ENCODE measurements around the gene TXNDC2.

TXNDC2 gene

DNA sequence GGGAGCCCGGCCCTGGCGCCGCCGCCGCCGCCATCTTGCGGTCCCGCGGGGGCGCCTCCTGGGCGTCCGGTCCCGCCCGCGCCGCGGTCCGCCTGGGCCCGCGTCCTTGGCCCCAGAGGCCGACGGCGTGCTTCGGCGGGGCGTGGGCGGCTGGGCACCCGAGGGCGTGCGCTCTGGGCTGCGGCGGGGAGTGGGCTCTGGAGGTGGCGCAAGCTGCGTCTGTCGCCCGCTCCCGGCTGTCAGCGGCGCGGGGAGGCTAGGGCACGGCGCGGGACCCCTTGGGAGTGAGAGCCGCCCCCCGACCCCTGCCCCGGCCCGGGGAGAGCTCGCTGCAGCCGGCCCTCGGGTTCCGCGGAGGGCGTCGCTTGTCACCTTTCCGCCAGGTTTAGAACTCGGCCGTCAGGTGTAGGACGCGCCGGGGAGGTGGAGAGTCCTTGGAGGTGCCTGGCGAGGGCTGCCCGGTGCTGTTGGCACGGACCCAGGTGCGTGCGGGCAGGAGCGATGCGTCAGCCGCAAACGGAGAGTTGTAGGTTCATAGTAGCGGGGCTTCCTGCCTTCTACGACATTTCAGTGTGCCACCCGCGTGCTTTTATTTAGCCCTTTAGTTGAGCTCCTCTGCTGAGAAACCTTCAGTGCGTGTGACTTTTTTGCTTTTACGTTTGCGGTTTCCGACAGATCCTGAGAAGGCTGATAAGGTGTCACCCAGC, 29.0 kb downstream of the TXNDC2 start:
- peak; percentile 71 for DNase-seq

DNA sequence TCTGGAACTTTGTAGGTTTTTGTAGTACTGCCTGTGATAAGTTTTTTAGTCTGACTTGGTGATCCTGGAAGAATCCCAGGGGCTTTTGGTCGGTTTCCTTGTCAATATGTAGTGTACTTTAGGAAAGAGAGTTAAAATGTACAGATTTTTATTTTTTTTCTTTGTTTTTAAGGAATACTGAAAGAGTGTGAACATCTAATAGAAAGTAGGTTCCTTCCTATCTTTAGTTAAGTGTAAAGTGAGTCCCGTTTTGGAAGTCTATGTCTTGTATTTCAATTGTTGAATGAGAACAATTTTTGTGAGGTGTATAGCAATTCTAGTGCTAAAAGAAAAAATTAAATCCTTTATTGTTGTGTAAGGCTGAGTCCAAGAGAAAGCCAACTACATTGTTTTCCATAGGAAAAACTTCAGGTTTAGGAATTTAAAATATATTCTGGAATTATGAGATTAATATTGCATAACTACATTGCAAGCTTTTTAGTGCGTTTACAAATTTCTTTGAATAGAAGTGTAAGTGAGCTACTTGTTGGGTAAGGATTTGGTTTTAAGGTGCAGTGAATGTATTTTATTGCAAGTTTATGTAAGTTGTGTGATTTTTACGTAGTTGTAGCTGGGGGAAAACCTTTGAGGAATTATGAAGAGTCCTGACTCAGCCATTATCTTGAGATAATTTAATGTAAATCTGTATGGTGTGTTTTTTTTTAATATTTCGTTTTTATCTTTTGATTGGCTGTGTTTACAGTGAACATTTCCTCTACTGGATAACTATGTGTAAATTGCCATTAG, 29.7 kb downstream of the TXNDC2 start:
- DNase-seq, result no peak

DNA sequence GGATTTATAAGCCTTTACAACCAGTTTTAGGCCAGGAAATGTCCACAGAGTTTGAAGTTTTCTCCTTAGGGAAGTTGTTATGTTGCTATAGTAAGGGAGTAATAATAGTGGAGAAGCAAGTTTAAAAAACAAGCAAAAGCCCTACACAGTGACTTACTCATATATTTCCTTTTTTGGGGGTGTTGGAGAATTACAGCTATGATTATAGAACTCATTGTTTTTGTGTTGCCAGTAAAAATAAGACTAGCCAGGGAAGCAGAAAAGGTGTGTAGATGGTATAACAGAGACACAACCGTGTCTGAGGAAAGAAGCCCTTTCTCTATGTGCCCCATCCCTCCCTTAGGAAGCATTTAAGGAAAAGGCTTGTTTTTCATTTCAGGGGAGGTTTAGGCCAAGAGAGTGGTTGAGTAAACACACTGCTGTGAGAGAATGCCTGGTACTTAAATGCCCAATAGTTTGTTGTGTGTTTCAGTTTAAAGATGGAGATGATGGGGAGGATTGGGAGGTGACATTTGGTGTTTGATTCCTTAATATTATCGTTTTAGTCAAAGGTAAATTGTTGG, 30.4 kb downstream of the TXNDC2 start:
- DNase-seq, result no peak

DNA sequence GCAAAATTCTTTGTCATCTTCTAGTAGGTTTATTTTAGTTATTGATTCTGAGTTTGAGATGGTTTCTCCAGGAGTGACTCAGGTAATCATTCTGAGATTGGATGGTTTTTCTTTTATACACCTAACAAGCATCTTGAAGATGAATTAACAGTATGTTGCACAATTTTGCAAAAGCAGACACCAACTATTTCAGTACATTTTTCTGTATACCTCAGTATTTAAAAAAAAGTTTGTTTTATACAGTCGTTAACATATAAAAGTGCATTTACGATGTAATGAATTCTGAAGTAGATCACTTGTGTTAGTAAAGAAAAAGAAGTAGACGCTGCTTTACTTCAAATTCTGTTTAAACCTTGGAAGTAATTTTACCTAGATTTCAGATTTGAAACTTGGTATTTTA, 31.0 kb downstream of the TXNDC2 start:
- no peak for DNase-seq

DNA sequence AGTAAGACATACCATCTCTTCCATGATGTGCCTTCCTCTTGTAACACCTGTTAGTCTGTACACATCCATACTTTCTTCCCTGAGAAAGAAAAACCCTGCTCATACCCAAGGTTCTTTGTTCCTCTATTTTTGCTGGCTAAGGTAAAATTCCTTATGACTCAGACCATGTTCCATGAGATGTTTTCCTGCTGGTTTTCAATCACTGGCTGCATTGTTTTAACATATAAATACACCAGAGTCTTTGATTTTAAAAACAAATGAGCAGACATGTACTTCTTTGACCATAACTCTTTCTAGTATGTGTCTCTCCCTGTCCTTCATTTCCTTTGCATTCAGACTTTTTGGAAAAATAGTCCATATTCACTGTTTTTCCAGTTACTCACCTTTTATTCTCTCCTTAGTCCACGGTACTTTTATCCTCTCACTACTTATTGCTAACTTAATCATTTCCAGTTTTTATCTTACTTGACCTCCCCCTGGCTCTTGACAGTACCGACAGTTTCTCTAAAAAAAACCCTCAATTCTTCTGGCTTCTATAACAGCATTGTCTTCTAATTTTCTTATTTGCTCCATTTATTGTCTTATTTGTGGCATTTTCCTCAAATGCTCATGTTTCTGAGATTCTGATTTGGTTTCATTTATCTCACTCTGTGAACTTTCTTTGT, 32.4 kb downstream of the TXNDC2 start:
- DNase-seq, result no peak

DNA sequence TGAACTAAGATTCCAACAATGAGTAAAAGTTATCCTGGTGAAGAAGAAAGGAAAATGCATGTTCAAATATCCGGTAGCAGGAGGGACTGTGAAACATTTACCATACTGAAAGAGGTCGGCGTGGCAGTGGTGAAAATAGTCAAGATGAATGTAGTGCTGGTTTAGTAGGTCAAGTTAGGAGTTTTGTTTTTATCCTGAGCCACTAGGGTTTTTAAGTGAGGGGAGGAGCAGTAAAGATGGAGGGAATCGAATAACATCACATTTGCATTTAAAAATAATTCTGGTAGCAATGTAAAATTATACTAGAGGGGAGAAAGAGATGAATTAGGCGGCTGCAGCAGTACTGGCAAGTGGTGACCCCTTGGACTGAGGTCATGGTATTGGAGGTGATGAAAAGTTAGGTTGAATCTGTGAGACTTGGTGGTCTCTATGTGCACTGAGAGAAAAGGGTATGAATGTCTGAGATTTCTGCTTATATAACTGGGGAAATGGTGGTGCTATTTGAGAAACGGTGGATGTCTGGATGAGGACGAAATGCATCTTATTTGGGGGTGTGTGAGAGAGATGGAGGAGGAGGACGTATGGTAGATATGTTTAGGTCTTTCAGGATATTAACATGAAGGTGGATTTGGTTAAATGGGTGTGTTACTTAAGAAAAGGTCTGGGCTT, 33.9 kb downstream of the TXNDC2 start:
- DNase-seq, result no peak

DNA sequence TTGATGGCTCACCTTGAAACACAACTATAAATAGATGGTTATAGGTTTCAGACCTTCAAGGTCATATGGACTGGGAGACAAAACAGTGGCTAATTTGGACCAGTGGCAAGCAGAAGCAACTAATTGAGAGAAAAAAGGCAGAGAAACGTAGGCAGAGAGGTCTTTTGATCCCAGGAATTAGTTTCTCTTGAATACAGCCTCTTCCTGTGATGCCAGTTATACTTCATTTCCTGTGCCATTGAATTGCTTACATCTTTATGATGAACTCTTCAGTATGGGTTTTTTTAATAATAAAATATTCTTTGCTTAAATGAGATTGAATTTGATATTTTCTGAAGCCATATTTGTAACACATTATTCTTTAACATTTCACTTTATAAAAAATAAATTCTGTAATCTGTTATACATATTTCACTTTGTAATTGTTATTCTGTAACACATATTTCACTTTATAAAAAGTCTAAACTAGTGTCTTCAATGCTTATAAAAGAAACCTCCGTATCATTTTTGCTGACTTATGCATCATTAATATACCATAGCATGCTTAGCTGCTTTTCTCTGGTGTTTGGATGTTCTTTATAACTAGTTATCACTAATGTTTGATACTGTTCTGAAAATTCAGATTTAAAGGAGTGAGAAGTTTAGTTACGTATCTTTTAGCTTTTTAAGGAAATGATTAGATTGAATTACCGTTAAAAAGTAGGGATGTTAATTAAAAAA, 37.0 kb downstream of the TXNDC2 start:
- DNase-seq, result no peak

DNA sequence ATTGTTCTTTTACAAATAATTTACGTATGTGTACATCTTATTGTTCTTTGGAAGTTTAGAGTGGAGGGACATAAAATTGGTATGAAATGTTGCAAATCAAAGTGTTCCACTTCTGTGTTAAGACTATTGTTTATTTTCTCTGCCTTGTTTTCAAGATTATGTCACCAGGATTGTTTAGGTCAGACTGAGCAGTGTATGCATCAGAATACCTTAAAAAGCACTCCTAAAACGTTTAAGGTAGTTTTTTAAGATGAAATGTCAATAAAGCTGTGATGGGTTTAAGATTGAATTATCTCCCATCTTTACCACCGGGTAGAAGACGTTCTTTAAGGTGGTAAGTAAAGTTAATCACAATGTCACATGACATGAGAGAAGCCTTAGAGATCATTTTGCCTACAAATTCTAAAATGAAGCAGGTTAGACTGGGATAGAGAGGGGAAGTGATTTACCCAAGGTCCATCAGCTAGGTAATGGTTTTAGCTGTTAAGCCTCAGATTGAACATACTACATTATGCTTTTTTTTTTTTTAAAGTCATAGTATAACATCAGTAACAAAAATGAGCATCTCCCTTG, 38.7 kb downstream of the TXNDC2 start:
- DNase-seq, result no peak

DNA sequence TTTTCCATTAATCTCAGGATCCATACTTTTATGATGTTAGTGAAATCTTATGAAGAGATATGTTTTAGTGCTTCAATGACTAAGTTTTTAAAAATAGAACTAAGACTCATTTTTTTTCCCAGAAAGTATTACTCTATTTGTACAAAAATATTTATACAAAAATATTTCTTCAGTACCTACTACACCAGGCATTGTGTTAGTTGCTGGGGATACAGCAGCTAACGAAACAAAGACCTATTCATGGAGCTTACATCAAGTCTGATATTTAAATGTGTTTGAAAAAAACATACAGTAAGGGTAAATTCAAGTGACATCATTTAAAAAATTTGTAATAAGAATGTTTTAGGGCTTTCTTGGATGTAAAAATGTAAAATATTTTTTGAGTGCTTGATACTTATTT, 39.6 kb downstream of the TXNDC2 start:
- DNase-seq, result no peak

DNA sequence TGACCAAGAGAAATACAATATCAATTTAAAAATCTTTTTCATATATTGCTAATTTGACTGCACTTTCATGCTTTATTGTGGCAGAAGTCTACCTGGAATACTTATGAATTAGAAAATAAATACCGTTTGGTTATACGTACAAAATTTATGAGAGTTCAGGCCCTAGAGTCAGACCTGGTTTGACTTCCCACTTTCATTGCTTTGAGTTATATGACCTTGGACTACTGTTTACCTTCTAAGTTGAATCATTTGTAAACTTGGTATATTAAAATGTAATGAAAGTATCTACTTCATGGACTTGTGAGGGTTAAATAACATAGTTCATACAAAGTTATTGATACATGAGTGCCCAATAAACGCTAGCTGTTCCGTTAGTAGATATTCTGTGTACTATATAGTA, 40.0 kb downstream of the TXNDC2 start:
- no peak for DNase-seq

DNA sequence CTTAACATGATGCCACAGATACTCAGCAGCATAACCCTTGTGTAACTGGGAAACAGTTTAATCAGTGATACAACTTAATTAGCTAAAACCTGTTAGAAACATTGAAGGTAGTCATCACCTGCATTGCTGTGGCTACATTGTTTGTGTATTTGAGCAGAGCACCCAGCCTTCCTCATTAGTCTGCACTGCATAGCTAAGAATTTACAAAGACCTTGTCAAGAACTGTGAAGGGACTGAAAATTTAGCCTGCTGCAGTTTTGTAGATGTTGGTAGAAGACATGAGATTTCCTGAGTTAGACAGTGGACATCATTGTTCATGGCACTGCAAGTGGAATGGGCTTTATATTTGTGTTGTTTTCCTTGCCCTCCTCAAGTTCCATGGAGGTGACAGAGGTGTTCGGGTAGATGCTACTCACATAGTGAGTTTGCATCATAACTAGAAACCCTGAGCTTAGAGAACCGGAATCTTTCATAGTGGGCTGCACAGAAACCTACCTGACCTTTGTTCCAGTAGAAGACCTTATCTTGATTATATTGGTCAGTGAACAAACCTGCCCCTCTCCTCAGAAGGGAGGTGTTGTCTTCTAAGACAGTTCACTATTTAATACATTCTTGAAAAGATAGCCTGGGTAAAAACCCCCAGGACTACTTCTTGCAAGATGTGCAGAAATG, 40.6 kb downstream of the TXNDC2 start:
- DNase-seq, result no peak

DNA sequence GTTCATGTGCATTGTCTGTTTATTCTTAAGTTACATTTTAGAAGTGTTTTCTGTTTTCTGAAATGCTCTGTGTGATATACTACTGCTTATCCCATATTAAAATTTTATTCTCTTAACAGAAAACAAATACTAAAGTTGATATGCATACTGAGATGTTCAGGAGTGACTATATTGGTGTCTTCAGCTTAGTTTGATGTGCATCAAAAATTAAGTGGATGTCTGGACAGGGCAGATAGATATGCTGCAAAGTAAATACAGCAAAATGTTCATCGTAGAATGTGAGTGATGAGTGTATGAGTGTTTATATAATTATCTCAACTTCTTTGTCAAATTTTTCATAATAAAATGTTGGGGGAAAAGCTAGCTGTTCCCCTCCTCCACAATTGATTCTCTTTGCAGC, 41.2 kb downstream of the TXNDC2 start:
- DNase-seq, result no peak

DNA sequence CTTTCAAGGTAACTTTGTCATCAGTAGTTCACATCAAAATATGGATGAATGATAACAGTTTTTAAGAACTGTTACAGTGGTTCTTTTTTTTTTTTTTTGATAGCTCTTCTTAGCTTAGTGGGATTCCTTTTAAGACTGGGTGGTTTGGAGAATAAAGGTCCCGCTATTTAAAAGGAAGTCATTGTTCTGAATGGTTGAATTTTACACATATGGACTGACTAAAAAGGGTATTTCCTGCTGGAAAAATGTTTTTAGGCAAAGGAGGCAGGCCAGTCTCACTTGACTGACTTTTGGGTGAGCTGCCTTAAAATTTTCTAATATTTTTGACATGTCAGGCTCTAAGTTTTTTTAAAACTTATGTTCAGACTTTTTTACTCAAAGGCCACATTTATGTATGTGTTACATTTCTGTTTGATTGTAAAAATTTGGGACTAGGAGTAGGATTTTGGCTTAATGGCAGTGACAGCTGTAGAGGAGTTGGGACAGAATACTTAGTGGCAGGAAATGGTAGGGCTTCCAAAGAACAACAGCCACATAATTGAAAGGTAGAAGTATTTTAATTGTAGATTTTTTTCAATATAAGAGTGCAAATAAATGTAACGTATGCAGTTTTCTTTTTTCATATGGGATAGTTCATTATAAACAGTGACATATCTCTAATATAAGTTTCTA, 41.8 kb downstream of the TXNDC2 start:
- no peak for DNase-seq

DNA sequence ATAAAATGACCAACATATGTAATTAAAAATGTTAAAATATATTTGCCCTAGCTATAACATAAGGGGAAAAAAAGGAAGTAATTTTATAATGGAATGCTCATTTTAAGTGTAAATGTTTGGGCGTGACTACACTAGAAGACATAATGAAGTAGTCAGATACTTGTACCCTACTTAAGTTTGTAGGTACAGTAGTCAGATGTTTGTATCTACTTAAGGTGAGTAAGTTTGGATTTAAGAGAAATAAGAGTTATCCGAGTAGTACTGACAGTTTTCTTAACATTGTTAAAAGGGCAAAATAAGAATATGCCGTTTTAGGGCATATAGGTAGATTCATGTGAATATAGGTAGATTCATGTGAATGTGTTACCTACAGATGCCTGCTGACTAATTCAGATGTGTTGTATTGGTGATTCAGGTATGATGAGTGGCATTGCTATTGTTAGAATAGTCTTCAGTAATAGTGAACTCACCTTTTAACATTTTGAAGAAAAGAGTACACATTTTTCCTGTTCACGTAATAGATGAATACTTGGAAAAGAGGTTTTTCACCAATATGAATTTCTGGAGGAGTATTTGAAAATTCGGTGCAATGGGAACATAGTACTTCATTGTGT, 43.0 kb downstream of the TXNDC2 start:
- DNase-seq, result no peak

DNA sequence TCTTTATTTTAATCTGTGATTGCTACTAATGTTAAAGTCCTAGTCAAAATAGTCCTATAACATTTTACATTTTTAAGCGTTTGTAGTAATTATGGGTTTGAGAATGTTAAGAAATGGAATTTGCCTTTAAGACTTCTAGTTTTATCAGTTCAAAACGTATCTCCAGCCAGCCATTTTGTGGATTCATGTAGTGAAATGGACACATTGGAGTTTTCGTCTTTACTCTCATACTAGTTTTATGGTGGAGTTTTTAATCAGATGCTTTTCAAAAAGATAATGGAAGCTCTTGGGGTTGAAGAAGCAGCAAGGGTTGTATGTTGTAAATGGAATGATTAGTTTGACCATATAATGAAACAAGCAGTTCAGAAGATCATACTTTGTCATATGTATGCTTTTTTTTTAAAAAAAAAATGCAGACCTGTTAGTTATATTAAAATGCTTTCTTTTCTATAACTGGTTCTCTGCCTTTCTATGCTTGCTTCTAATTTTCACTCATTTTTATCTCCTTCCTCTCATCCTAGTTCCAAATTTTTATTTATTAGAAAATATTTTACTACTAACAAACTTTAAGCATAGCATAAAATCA, 44.6 kb downstream of the TXNDC2 start:
- no peak for DNase-seq

DNA sequence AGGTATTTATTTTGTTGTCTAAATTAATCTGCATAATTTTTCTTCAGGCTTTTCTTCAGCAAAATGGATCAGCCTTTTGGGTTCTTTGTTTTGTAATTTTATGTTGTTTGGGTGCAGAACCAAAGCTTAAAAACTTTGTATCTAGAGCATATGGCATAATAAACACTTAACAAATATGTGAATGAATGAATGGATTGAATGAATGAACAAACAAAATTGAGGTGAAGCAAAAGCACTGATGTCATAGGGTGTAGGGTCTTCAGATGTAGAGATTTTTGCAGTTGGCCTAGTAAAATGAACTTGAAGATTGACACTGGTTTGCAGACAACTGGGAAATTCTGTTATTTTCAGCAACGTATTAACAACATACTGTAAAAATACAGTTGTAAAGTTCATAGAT, 45.4 kb downstream of the TXNDC2 start:
- no peak for DNase-seq

DNA sequence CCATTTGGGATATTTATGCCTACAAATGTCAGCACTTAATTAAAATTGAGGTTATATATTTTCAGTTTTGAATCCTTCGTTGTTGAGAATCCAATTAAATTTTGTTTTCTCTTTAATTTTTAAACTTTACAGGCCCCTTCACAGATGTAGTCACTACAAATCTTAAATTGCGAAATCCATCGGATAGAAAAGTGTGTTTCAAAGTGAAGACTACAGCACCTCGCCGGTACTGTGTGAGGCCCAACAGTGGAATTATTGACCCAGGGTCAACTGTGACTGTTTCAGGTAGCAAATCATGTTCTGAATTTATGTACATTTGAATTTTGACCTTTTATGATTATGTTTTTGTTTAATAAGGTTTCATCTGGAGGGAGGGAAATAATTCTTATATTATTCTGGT, 45.9 kb downstream of the TXNDC2 start:
- no peak for DNase-seq

DNA sequence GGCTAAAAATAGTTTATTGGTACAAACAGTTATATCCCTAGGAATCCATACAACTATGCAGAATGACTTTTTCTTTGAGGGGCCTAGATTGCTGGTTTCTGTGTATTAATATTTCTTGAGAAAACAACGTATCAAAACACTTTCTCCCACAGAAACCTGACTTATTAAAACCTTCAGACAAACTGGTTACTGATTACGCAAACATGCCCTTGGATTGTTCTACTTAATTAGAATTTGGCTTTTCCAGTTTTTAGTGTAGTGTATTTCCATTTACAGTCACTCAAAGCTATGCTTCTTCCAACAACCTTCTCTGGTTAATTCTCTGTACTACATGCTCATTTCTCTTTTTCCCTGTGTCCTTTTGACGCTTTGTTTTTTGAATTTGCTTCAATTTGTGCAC, 48.1 kb downstream of the TXNDC2 start:
- no peak for DNase-seq

DNA sequence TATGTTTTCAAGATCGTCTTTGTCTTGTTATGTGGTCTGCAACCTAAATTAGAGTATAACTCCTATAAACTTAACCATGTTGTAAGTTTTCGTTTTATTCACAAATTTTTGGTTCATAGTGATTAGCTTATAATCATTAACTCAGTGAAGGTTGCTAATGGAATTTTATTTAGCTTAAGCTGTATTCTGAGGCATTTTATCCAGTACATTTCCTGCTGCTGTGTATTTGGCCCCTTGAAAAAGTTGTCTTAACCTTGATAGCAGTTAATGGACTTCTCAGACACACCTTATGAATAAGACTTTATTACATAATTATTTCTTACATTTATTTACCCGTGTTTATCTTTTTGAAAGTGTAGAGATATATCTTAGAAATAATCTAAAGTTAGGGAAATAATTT, 48.5 kb downstream of the TXNDC2 start:
- DNase-seq, result no peak

Measured in activated CD4-positive, alpha-beta T cell treated with anti-CD3 and anti-CD28 coated beads, Interleukin-2, amount 50 U/mL, for 1 hour (primary cell).